H9 (cell line): Measurements from ENCODE around the gene TACC2. TPM values are rescaled to one million over a fixed set of nuclear protein-coding genes. Genes with fewer than 3 reads are reported as not detected.

ENCODE experiments used
- DNase-seq: peaks from one replicate; pipeline ENCODE4 v3.0.0-alpha.2; 2017
- H2AFZ ChIP-seq: one replicate; pipeline ENCODE4 v1.6.1; 2013; ENCODE audit warnings: mild to moderate bottlenecking, low read length, control low read depth, moderate library complexity
- H2AK5ac ChIP-seq: 2 replicates; pipeline ENCODE4 v1.6.1; 2013; ENCODE audit warnings: low read length, control low read depth, mixed read lengths; ENCODE audit not compliant: insufficient read length
- H2BK120ac ChIP-seq: one replicate; pipeline ENCODE4 v1.6.1; 2013; ENCODE audit warnings: low read depth, mild to moderate bottlenecking, low read length, control low read depth, inconsistent platforms; ENCODE audit not compliant: poor library complexity, severe bottlenecking
- H2BK12ac ChIP-seq: 2 replicates; pipeline ENCODE4 v1.6.1; 2013; ENCODE audit warnings: low read length, control low read depth, mixed read lengths, low read depth; ENCODE audit not compliant: insufficient read length
- H2BK15ac ChIP-seq: 2 replicates; pipeline ENCODE4 v1.6.1; 2013; ENCODE audit warnings: low read depth, low read length, control low read depth
- H2BK20ac ChIP-seq: one replicate; pipeline ENCODE4 v1.6.1; 2013; ENCODE audit warnings: low read depth, mild to moderate bottlenecking, low read length, control low read depth, inconsistent platforms; ENCODE audit not compliant: poor library complexity, severe bottlenecking
- H2BK5ac ChIP-seq: 2 replicates; pipeline ENCODE4 v1.6.1; 2013; ENCODE audit warnings: low read length, control low read depth, mixed read lengths; ENCODE audit not compliant: insufficient read length
- H3K14ac ChIP-seq: 2 replicates; pipeline ENCODE4 v1.6.1; 2013; ENCODE audit warnings: low read length, control low read depth; ENCODE audit not compliant: insufficient read depth
- H3K18ac ChIP-seq: 2 replicates; pipeline ENCODE4 v1.6.1; 2013; ENCODE audit warnings: low read depth, mild to moderate bottlenecking, mixed read lengths, low read length, control low read depth; ENCODE audit not compliant: insufficient read length
- H3K23ac ChIP-seq: 2 replicates; pipeline ENCODE4 v1.6.1; 2013; ENCODE audit warnings: low read length, control low read depth, mixed read lengths, low read depth; ENCODE audit not compliant: insufficient read length
- H3K23me2 ChIP-seq: 2 replicates; pipeline ENCODE4 v1.6.1; 2013; ENCODE audit warnings: low read depth, mild to moderate bottlenecking, mixed read lengths, low read length, control low read depth; ENCODE audit not compliant: insufficient read length, poor library complexity, severe bottlenecking
- H3K27ac ChIP-seq: 2 replicates; pipeline ENCODE4 v1.5.1; 2013; ENCODE audit warnings: low read length, control low read depth, mixed read lengths, low read depth; ENCODE audit not compliant: insufficient read length
- H3K27me3 ChIP-seq: 2 replicates; pipeline ENCODE4 v1.6.1; 2013; ENCODE audit warnings: low read length, control low read depth, inconsistent platforms; ENCODE audit not compliant: insufficient read depth
- H3K4ac ChIP-seq: 2 replicates; pipeline ENCODE4 v1.6.1; 2013; ENCODE audit warnings: low read depth, mild to moderate bottlenecking, control low read depth, inconsistent platforms, low read length, moderate library complexity
- H3K4me1 ChIP-seq: 2 replicates; pipeline ENCODE4 v1.6.1; 2013; ENCODE audit warnings: low read length, control low read depth, inconsistent platforms; ENCODE audit not compliant: insufficient read depth
- H3K4me2 ChIP-seq: 2 replicates; pipeline ENCODE4 v1.6.1; 2013; ENCODE audit warnings: low read length, control low read depth, mixed read lengths; ENCODE audit not compliant: insufficient read length, insufficient read depth
- H3K56ac ChIP-seq: 2 replicates; pipeline ENCODE4 v1.6.1; 2013; ENCODE audit warnings: low read depth, mild to moderate bottlenecking, mixed read lengths, low read length, control low read depth; ENCODE audit not compliant: insufficient read length
- H3K79me1 ChIP-seq: 2 replicates; pipeline ENCODE4 v1.6.1; 2013; ENCODE audit warnings: low read depth, mild to moderate bottlenecking, moderate library complexity, low read length, control low read depth, inconsistent platforms; ENCODE audit not compliant: insufficient read depth, poor library complexity, severe bottlenecking
- H3K79me2 ChIP-seq: 2 replicates; pipeline ENCODE4 v1.6.1; 2013; ENCODE audit warnings: low read length, control low read depth, inconsistent platforms; ENCODE audit not compliant: insufficient read depth
- H3K9ac ChIP-seq: 2 replicates; pipeline ENCODE4 v1.6.1; 2013; ENCODE audit warnings: low read length, control low read depth, mixed read lengths; ENCODE audit not compliant: insufficient read length; ENCODE audit errors: extremely low read depth
- H3K9me3 ChIP-seq: one replicate; pipeline ENCODE4 v1.6.1; 2013; ENCODE audit warnings: low read depth, low read length, inconsistent platforms; ENCODE audit not compliant: control insufficient read depth
- H3T11ph ChIP-seq: one replicate; pipeline ENCODE4 v1.6.1; 2013; ENCODE audit warnings: mild to moderate bottlenecking, low read length, control low read depth, inconsistent platforms
- H4K20me1 ChIP-seq: one replicate; pipeline ENCODE4 v1.6.1; 2013; ENCODE audit not compliant: control insufficient read depth, insufficient read length, insufficient read depth
- H4K5ac ChIP-seq: 2 replicates; pipeline ENCODE4 v1.6.1; 2013; ENCODE audit warnings: low read depth, mild to moderate bottlenecking, mixed read lengths, low read length, control low read depth; ENCODE audit not compliant: insufficient read length
- H4K8ac ChIP-seq: replicated peaks from 2 replicates; pipeline ENCODE4 v1.6.1; 2013; ENCODE audit warnings: low read length, control low read depth, mixed read lengths, low read depth; ENCODE audit not compliant: insufficient read length
- H4K91ac ChIP-seq: 2 replicates; pipeline ENCODE4 v1.6.1; 2013; ENCODE audit warnings: low read depth, mild to moderate bottlenecking, moderate library complexity, mixed read lengths, low read length, control low read depth; ENCODE audit not compliant: insufficient read length
- H3K27ac Mint-ChIP-seq, 3 experiments: 2 replicates in 2 of 3; 3 replicates in 1 of 3; pipeline ENCODE4 v1.8.0; 2020 to 2021; ENCODE audit warnings: mixed read lengths in 3 of 3, mild to moderate bottlenecking in 1 of 3, moderate library complexity in 1 of 3
- H3K27me3 Mint-ChIP-seq: 2 replicates; pipeline ENCODE4 v1.8.0; 2021; ENCODE audit warnings: low read depth, mild to moderate bottlenecking, moderate library complexity, mixed read lengths
- H3K36me3 Mint-ChIP-seq, 3 experiments: 2 replicates in 2 of 3; 3 replicates in 1 of 3; pipeline ENCODE4 v1.8.0; 2020 to 2021; ENCODE audit warnings: low read depth in 3 of 3, mixed read lengths in 3 of 3; ENCODE audit not compliant: insufficient read depth in 1 of 3
- H3K4me1 Mint-ChIP-seq, 2 experiments: 2 replicates each; pipeline ENCODE4 v1.8.0; 2020; ENCODE audit warnings: mixed read lengths in 2 of 2
- H3K4me3 Mint-ChIP-seq, 2 experiments: 2 replicates in 1 of 2; 3 replicates in 1 of 2; pipeline ENCODE4 v1.8.0; 2020 to 2021; ENCODE audit warnings: mild to moderate bottlenecking in 2 of 2, mixed read lengths in 2 of 2, moderate library complexity in 1 of 2
- H3K9me3 Mint-ChIP-seq, 2 experiments: 2 replicates in 1 of 2; 3 replicates in 1 of 2; pipeline ENCODE4 v1.8.0; 2020; ENCODE audit warnings: mild to moderate bottlenecking in 2 of 2, mixed read lengths in 2 of 2, moderate library complexity in 1 of 2
- WGBS: extraction: QIAGEN DNeasy Blood & Tissue Kit; methylation state at CpG from one replicate; pipeline ENCODE4 v1.1.7; 2013; ENCODE audit warnings: missing lambda C conversion rate, low lambda C conversion rate, mixed read lengths; ENCODE audit not compliant: insufficient read length; ENCODE audit errors: extremely low coverage; 5-methylcytosine and 5-hydroxymethylcytosine counted together
- total RNA-seq: library from RNA; stranded (reverse); gene quantifications from 2 replicates; pipeline ENCODE4 v1.2.1, GENCODE V29; 2021
- TF ChIP-seq, protein P1 (sequence below): fragments of 200-600 bp; sonication (generic); conservative IDR thresholded peaks from 3 replicates; pipeline ENCODE4 v1.8.0; 2021; ENCODE audit warnings: antibody characterized with exemption, mild to moderate bottlenecking

TACC2 gene
- total RNA-seq, 1 experiment from 2014 or later, result 58.1 TPM

DNA sequence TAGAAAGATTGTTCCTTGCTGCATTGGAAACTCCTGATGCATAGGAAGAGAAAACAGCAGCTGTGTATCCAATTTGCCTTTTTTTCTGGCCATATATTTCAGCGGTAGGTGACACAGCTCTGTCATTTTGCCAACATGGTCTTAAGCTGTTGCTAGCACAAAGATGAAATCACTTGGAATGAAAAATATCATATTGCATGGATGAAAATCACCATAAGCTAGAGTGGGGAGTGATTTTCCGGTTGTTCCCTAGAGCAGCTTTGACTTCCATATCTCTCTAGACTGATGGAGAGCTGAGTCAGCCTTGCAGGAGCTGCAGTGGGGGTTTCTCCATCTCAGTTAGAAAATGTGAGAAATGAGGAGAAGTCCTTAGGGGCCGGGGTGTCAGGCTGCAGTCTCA is 243.8 kb downstream of the TACC2 start:
- H3K4me2 ChIP-seq, result no peak overlapping the region
- no peaks in the 10 kb centered on the region for H3K23me2 ChIP-seq
- H4K8ac ChIP-seq, result no peak overlapping the region
- no CpG with 5 or more reads among the region's 3 CpGs for WGBS
- H3K9me3 ChIP-seq, result no peaks in the 10 kb centered on the region
- H3K27me3 Mint-ChIP-seq, result no peaks in the 10 kb centered on the region
- TF ChIP-seq, protein P1, sequence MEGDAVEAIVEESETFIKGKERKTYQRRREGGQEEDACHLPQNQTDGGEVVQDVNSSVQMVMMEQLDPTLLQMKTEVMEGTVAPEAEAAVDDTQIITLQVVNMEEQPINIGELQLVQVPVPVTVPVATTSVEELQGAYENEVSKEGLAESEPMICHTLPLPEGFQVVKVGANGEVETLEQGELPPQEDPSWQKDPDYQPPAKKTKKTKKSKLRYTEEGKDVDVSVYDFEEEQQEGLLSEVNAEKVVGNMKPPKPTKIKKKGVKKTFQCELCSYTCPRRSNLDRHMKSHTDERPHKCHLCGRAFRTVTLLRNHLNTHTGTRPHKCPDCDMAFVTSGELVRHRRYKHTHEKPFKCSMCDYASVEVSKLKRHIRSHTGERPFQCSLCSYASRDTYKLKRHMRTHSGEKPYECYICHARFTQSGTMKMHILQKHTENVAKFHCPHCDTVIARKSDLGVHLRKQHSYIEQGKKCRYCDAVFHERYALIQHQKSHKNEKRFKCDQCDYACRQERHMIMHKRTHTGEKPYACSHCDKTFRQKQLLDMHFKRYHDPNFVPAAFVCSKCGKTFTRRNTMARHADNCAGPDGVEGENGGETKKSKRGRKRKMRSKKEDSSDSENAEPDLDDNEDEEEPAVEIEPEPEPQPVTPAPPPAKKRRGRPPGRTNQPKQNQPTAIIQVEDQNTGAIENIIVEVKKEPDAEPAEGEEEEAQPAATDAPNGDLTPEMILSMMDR, result no peak
- H4K91ac ChIP-seq, result no peak overlapping the region
- no peaks in the 10 kb centered on the region for H3K27me3 ChIP-seq
- no peak overlapping the region for H2BK15ac ChIP-seq
- H3T11ph ChIP-seq, result no peak overlapping the region
- H4K5ac ChIP-seq, result no peak overlapping the region
- no peak overlapping the region for H2BK5ac ChIP-seq
- no peaks in the 10 kb centered on the region for H3K4me1 ChIP-seq
- no peak overlapping the region for H3K18ac ChIP-seq
- H2BK20ac ChIP-seq, result no peak overlapping the region
- no peak overlapping the region for H3K27ac ChIP-seq
- no peak overlapping the region for H2AFZ ChIP-seq
- no peak overlapping the region for H2AK5ac ChIP-seq
- no peak overlapping the region for H3K56ac ChIP-seq
- no peak overlapping the region for H2BK120ac ChIP-seq
- H2BK12ac ChIP-seq, result no peak overlapping the region
- H3K14ac ChIP-seq, result no peak overlapping the region
- H4K20me1 ChIP-seq, result no peaks in the 10 kb centered on the region
- no peaks in the 10 kb centered on the region for H3K9me3 Mint-ChIP-seq
- no peak overlapping the region for H3K9ac ChIP-seq
- H3K27ac Mint-ChIP-seq, result peak overlapping the region in 1 of 3 experiments; percentile 54; a peak in 1 of 7 replicates
- H3K4me1 Mint-ChIP-seq, result no peaks in the 10 kb centered on the region
- no peak overlapping the region for H3K4me3 Mint-ChIP-seq
- no peaks in the 10 kb centered on the region for H3K79me2 ChIP-seq
- peaks cover 33 to 61% (median 57%) of the 10 kb centered on the region in 3 experiments; a peak in 6 of 7 replicates for H3K36me3 Mint-ChIP-seq
- DNase-seq, result no peak
- no peak overlapping the region for H3K23ac ChIP-seq
- H3K79me1 ChIP-seq, result no peaks in the 10 kb centered on the region
- H3K4ac ChIP-seq, result no peak overlapping the region
